GM12873 (cell line): ENCODE data around the gene CAMKMT.

Source experiments
- CTCF ChIP-seq: IDR thresholded peaks from 2 replicates; pipeline ENCODE4 v1.5.1; 2012; ENCODE audit warnings: low read depth, mild to moderate bottlenecking, moderate library complexity, low read length, control low read depth; ENCODE audit not compliant: insufficient read depth; ENCODE audit errors: missing control alignments

Gene CAMKMT

GRCh38 chr2:44377486-44377885 lies 15.7 kb downstream of the CAMKMT start:
- no peak for TF ChIP-seq CTCF

- no peak for TF ChIP-seq CTCF
Measured at GRCh38 chr2:44388877-44389276, 27.1 kb downstream of the CAMKMT start.

- TF ChIP-seq CTCF, result no peak
Measured at GRCh38 chr2:44389895-44390294, 28.1 kb downstream of the CAMKMT start.

- peak; percentile 45 for TF ChIP-seq CTCF
Measured at GRCh38 chr2:44392338-44392943, 30.7 kb downstream of the CAMKMT start.

- TF ChIP-seq CTCF, result no peak
Measured at GRCh38 chr2:44397447-44398175, 35.9 kb downstream of the CAMKMT start.

- no peak for TF ChIP-seq CTCF
Measured at GRCh38 chr2:44398243-44398897, 36.6 kb downstream of the CAMKMT start.

- TF ChIP-seq CTCF, result no peak
Measured at GRCh38 chr2:44420725-44421124, 59.0 kb downstream of the CAMKMT start.
